ENCODE measurements around the gene SECTM1. TPM values are rescaled to one million over a fixed set of nuclear protein-coding genes. Genes with fewer than 3 reads are reported as not detected.
"Not testable (repeated sequence)": the region's sequence is repeated elsewhere in the genome, so short reads cannot be mapped to it uniquely, and the experiment has no call there.

Gene SECTM1
- not detected in 2 replicates for total RNA-seq
- long read RNA-seq: 0 reads

DNA sequence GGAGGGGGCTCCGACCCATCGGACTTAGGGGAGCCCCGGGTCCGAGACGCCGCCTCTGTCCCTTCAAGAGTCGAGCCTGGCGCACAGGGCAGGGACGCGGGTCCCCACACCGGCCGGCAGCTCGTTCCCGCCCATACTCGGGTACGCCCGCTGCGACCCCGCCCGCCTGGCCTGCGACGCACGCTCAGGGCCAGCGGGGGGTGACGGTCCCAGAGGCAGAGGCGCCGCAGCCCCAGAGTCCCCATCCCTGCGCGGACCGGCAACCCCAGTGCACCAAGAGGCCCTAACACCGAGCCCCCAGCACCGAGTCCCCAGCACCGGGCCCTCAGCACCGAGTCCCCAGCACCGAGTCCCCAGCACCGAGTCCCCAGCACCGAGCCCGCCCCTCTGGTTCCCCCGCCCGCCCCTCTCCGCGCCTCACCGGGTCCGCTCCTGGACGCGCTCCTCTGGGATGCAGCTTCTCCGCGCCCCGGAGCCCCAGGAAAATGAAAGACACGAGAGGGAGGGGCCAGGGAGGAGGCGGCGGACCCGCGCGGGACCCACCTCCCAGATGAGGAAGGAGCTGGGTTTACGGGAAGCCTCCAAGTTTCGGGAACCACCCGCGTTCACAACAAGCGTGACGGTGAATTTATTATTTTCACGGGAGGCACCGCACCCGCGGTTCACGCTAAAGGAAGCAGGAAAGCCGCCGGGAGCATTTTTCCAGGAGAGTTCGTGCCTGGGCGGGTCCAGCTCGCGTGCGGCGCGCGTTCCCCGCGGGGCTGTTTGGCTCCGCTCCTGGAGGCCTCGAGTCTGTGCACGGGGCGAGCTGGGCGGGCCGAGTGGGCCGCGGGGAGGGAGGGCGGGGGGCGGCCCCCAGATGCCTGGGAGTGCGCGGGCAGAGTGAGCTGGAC lies at the start of gene SECTM1:
Gene SECTM1, minus strand, starts transcription at position 488 of the 893 bp plus-strand sequence. CDS start 6,526 bp downstream, outside the sequence.
- Mint-ChIP-seq H3K9me3 (ENCODE audit: low read depth) (no peaks in the 10 kb centered on the region), H3K27ac (no peak within 1 kb of the TSS), H3K4me3 (ENCODE audit: low read depth) (peak within 1 kb of the TSS; percentile 16), H3K4me1 (ENCODE audit: low read depth) (peaks cover 9% of the 10 kb centered on the region), H3K36me3 (ENCODE audit: insufficient read depth) (no peaks in the 10 kb centered on the region), H3K27me3 (peaks cover 47% of the 10 kb centered on the region)
- TF ChIP-seq, protein P1, sequence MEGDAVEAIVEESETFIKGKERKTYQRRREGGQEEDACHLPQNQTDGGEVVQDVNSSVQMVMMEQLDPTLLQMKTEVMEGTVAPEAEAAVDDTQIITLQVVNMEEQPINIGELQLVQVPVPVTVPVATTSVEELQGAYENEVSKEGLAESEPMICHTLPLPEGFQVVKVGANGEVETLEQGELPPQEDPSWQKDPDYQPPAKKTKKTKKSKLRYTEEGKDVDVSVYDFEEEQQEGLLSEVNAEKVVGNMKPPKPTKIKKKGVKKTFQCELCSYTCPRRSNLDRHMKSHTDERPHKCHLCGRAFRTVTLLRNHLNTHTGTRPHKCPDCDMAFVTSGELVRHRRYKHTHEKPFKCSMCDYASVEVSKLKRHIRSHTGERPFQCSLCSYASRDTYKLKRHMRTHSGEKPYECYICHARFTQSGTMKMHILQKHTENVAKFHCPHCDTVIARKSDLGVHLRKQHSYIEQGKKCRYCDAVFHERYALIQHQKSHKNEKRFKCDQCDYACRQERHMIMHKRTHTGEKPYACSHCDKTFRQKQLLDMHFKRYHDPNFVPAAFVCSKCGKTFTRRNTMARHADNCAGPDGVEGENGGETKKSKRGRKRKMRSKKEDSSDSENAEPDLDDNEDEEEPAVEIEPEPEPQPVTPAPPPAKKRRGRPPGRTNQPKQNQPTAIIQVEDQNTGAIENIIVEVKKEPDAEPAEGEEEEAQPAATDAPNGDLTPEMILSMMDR (IDR thresholded peaks at IDR 0.05; ENCODE audit: unreplicated experiment): no peak
- no peak for DNase-seq (ENCODE audit: low spot score, unreplicated experiment)

DNA sequence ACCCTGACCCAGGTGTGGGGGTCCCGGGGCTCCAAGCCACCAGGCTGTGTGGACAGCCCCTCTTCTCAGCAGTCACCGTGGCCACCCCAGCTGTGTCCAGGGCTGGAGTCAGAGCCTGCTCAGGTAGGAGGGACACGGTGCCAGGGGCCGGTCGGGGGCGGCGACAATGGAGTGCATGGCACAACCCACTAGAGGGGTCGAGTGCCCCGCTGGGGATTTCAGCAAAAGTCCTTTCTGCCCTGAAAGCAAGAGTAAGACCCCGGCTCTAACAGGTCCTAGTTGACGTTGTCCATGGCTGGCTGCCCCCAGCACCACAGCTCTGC lies 49.3 kb upstream of the SECTM1 start:
- DNase-seq (ENCODE audit: low spot score, unreplicated experiment): no peak
- Mint-ChIP-seq H3K4me1 (ENCODE audit: low read depth) (no peaks in the 10 kb centered on the region), H3K9me3 (ENCODE audit: low read depth) (no peaks in the 10 kb centered on the region), H3K27me3 (peaks cover 25% of the 10 kb centered on the region), H3K4me3 (ENCODE audit: low read depth) (no peak overlapping the region), H3K27ac (no peak overlapping the region), H3K36me3 (ENCODE audit: insufficient read depth) (no peaks in the 10 kb centered on the region)
- TF ChIP-seq, protein P1 (IDR thresholded peaks at IDR 0.05; ENCODE audit: unreplicated experiment): no peak

DNA sequence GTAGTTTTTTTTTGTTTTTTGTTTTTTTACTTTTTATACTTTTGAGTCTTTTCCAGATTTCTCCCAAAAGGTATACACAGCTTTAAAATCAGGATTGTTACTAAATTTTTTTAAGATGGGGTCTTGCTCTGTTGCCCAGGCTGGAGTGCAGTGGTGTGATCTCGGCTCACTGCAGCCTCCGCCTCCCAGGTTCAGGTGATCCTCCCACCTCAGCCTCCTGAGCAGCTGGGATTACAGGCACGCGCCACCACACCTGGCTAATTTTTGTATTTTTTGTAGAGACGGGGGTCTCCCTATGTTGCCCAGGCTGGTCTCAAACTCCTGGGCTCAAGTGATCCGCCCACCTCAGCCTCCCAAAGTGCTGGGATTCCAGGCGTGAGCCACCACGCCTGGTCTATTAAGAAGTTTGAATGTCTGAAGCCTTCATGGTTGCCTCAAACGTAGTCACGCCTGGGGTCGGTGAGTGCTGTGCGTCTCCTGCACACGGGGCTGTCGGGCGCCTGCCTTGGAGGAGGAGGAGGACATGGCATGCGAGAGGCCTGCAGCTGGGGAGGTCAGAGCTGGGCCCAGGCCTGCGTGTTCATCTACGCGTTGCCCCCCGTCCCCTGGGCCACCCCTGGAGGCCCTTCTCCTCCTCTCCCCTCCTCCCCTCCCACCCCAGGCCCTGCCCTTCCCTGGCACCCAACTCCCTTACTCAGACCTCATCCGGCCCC lies 48.8 kb upstream of the SECTM1 start:
- H3K27ac Mint-ChIP-seq; H3K36me3 Mint-ChIP-seq (ENCODE audit: insufficient read depth); DNase-seq (ENCODE audit: low spot score, unreplicated experiment); H3K4me1 Mint-ChIP-seq (ENCODE audit: low read depth); H3K9me3 Mint-ChIP-seq (ENCODE audit: low read depth); H3K4me3 Mint-ChIP-seq (ENCODE audit: low read depth): not testable (repeated sequence)
- H3K27me3 Mint-ChIP-seq: peaks cover 21% of the 10 kb centered on the region

DNA sequence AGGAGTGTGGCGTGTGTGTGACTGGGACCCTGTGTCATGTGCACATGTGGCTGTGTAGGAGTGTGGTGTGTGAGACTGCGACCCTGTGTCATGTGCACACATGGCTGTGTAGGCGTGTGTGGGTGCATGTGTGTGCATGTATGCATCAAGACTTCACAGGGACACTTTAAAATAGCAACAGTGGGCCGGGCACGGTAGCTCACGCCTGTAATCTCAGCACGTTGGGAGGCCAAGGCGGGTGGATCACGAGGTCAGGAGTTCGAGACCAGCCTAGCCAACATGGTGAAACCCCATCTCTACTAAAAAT lies 48.1 kb upstream of the SECTM1 start:
- not testable (repeated sequence) for H3K4me1 Mint-ChIP-seq (ENCODE audit: low read depth); H3K27ac Mint-ChIP-seq; H3K9me3 Mint-ChIP-seq (ENCODE audit: low read depth); H3K4me3 Mint-ChIP-seq (ENCODE audit: low read depth); DNase-seq (ENCODE audit: low spot score, unreplicated experiment); H3K36me3 Mint-ChIP-seq (ENCODE audit: insufficient read depth)
- peaks cover 21% of the 10 kb centered on the region for H3K27me3 Mint-ChIP-seq

DNA sequence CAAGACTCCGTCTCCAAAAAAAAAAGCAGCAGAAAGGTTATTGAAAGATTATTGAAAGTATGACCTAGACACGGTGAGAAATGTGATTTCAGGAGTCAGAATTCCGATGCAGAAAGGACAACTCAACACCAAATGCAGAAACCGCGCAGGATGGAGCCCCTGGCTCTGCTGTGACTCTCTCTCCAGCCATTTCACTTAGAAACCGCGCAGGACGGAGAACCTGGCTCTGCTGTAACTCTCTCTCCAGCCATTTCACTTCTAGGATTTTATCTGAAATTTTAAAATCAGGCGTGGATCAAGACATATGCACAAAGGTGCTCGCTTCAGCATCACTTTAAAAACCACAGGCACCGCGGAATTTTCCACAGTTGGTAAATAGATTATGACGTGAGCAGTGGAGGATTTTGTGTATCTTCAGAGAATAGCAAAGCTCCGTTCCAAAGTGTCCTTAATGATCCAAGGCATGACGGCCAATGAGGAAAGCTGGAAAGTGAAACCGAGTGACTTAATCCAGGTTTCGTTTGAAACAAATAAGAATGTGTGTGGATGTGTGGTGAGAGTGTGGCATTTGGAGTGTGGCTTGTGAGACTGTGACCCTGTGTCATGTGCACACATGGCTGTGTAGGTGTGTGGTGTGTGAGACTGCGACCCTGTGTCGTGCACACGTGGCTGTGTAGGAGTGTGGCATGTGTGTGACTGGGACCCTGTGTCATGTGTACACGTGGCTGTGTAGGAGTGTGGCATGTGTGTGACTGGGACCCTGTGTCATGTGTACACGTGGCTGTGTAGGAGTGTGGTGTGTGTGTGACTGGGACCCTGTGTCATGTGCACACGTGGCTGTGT lies 47.5 kb upstream of the SECTM1 start:
- H3K4me3 Mint-ChIP-seq (ENCODE audit: low read depth): no peak overlapping the region
- peaks cover 21% of the 10 kb centered on the region for H3K27me3 Mint-ChIP-seq
- no peaks in the 10 kb centered on the region for H3K9me3 Mint-ChIP-seq (ENCODE audit: low read depth)
- no peak for DNase-seq (ENCODE audit: low spot score, unreplicated experiment)
- no peaks in the 10 kb centered on the region for H3K4me1 Mint-ChIP-seq (ENCODE audit: low read depth)
- no peak overlapping the region for H3K27ac Mint-ChIP-seq
- no peaks in the 10 kb centered on the region for H3K36me3 Mint-ChIP-seq (ENCODE audit: insufficient read depth)
- TF ChIP-seq, protein P1 (IDR thresholded peaks at IDR 0.05; ENCODE audit: unreplicated experiment): no peak

- DNase-seq (ENCODE audit: low spot score, unreplicated experiment): no peak
- H3K27ac Mint-ChIP-seq: no peak overlapping the region
- no peaks in the 10 kb centered on the region for H3K4me1 Mint-ChIP-seq (ENCODE audit: low read depth)
- no peaks in the 10 kb centered on the region for H3K36me3 Mint-ChIP-seq (ENCODE audit: insufficient read depth)
- TF ChIP-seq, protein P1 (IDR thresholded peaks at IDR 0.05; ENCODE audit: unreplicated experiment): no peak
- H3K4me3 Mint-ChIP-seq (ENCODE audit: low read depth): no peak overlapping the region
- H3K9me3 Mint-ChIP-seq (ENCODE audit: low read depth): no peaks in the 10 kb centered on the region
- peaks cover 21% of the 10 kb centered on the region for H3K27me3 Mint-ChIP-seq
Observed at GRCh38 chr17:82378741-82379021, 45.1 kb upstream of the SECTM1 start.
